Activated CD4-positive, alpha-beta T cell treated with anti-CD3 and anti-CD28 coated beads, Interleukin-2, amount 10 ng/mL, durations not matched to agents 7 days and 5 days (primary cell): ENCODE data around the gene THUMPD2. TPM values are rescaled to one million over a fixed set of nuclear protein-coding genes. Genes with fewer than 3 reads are reported as not detected.
"Not testable (repeated sequence)": the region's sequence is repeated elsewhere in the genome, so short reads cannot be mapped to it uniquely, and the experiment has no call there.

Source experiments
- CTCF ChIA-PET: fragments of 350-600 bp; sonication (Branson Sonifier 250); formaldehyde crosslinking; loops from one replicate; lab custom pipeline; 2021; ENCODE audit warnings: antibody characterized with exemption; lab: Charles Lee
- POLR2A ChIA-PET: fragments of 350-600 bp; sonication (Branson Sonifier 250); formaldehyde crosslinking; loops from one replicate; lab custom pipeline; 2021; ENCODE audit warnings: antibody characterized with exemption; lab: Charles Lee
- DNase-seq: peaks from one replicate; pipeline ENCODE4 v3.0.0-alpha.2; 2020
- H3K27ac Mint-ChIP-seq: one replicate; pipeline ENCODE4 v1.8.0; 2021; ENCODE audit warnings: mild to moderate bottlenecking, moderate library complexity, mixed read lengths
- H3K27me3 Mint-ChIP-seq: one replicate; pipeline ENCODE4 v1.8.0; 2021; ENCODE audit warnings: mixed read lengths
- H3K36me3 Mint-ChIP-seq: one replicate; pipeline ENCODE4 v1.8.0; 2021; ENCODE audit warnings: low read depth, mixed read lengths
- H3K4me1 Mint-ChIP-seq: one replicate; pipeline ENCODE4 v1.8.0; 2021; ENCODE audit warnings: mixed read lengths
- H3K4me3 Mint-ChIP-seq: one replicate; pipeline ENCODE4 v1.8.0; 2021; ENCODE audit warnings: mild to moderate bottlenecking, moderate library complexity, mixed read lengths
- H3K9me3 Mint-ChIP-seq: one replicate; pipeline ENCODE4 v1.8.0; 2021; ENCODE audit warnings: mixed read lengths
- total RNA-seq, 2 experiments: library from RNA; stranded (reverse); gene quantifications; one replicate each; pipeline ENCODE4 v1.2.3, GENCODE V29; 2021

THUMPD2 gene
- 10 to 100 TPM; 11.5 to 12.9 TPM for total RNA-seq

DNA sequence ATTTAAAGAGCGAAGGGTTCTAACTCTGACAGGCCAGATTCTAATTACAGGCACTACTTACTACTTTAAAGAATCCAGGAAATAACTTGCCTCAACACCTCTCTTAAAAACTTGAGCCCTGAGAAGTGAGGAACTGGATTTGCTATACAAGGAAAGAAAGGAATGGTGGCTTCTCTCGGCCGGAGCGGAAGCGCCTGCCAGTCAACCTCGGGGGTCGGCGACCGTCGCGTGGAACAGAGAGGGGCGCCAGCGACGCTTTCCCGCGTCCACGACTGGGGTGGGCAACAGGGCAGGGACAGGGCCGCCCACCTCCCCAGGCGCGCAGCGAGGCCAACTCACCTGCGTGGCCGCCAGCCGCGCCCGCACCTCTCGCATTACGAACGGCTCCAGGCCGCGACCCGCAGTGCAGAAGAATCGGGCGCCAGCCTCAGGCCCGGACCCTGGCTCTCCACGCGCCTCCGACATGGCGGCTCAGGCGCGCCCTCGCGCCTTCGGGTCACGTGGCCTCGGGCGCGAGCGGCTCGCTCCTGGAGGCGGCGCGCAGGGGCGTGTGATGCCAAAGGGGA is at the start of gene THUMPD2:
Gene THUMPD2 (minus strand): TSS at position 484 of the 566 bp plus-strand sequence. CDS start 19 bp downstream, at position 465.
- Mint-ChIP-seq H3K27ac (peak within 1 kb of the TSS; percentile 90), H3K27me3 (no peaks in the 10 kb centered on the region), H3K9me3 (no peaks in the 10 kb centered on the region), H3K4me3 (peak within 1 kb of the TSS; percentile 88), H3K4me1 (peaks cover 54% of the 10 kb centered on the region), H3K36me3 (peaks cover 20% of the 10 kb centered on the region)
- DNase-seq = peak; percentile 72
- ChIA-PET CTCF (no interaction called here), POLR2A (no interaction called here)

- ChIA-PET POLR2A (no interaction called here), CTCF (no interaction called here)
- H3K36me3 Mint-ChIP-seq = no peaks in the 10 kb centered on the region
- H3K9me3 Mint-ChIP-seq = no peaks in the 10 kb centered on the region
- H3K4me3 Mint-ChIP-seq = no peak overlapping the region
- no peak for DNase-seq
- H3K27me3 Mint-ChIP-seq = no peaks in the 10 kb centered on the region
- H3K4me1 Mint-ChIP-seq = no peaks in the 10 kb centered on the region
- no peak overlapping the region for H3K27ac Mint-ChIP-seq
These were observed 42.8 kb upstream of the THUMPD2 start for GRCh38 chr2:39821871-39822270.

- Mint-ChIP-seq H3K9me3 (no peaks in the 10 kb centered on the region), H3K4me1 (no peaks in the 10 kb centered on the region), H3K36me3 (no peaks in the 10 kb centered on the region), H3K27me3 (peaks cover 2% of the 10 kb centered on the region), H3K27ac (no peak overlapping the region), H3K4me3 (no peak overlapping the region)
- ChIA-PET CTCF (no interaction called here), POLR2A (no interaction called here)
- no peak for DNase-seq
These were observed 37.8 kb upstream of the THUMPD2 start for GRCh38 chr2:39816845-39817244.

GRCh38 chr2:39816428-39816827 is 37.4 kb upstream of the THUMPD2 start:
- POLR2A ChIA-PET = no interaction called here
- Mint-ChIP-seq H3K27ac (no peak overlapping the region), H3K4me1 (no peaks in the 10 kb centered on the region), H3K4me3 (no peak overlapping the region), H3K36me3 (no peaks in the 10 kb centered on the region), H3K9me3 (no peaks in the 10 kb centered on the region), H3K27me3 (peaks cover 2% of the 10 kb centered on the region)
- CTCF ChIA-PET = interaction anchor here (0.6 kb wide), 1 partner anchor 823 kb away, joined by 3 read pairs; no protein-coding TSS in a partner anchor
- no peak for DNase-seq

GRCh38 chr2:39805936-39806608 is 27.0 kb upstream of the THUMPD2 start:
- Mint-ChIP-seq H3K27ac (no peak overlapping the region), H3K4me1 (no peaks in the 10 kb centered on the region), H3K4me3 (no peak overlapping the region), H3K27me3 (peaks cover 10% of the 10 kb centered on the region), H3K36me3 (no peaks in the 10 kb centered on the region), H3K9me3 (peaks cover 16% of the 10 kb centered on the region)
- ChIA-PET CTCF (no interaction called here), POLR2A (no interaction called here)
- DNase-seq = no peak

DNA sequence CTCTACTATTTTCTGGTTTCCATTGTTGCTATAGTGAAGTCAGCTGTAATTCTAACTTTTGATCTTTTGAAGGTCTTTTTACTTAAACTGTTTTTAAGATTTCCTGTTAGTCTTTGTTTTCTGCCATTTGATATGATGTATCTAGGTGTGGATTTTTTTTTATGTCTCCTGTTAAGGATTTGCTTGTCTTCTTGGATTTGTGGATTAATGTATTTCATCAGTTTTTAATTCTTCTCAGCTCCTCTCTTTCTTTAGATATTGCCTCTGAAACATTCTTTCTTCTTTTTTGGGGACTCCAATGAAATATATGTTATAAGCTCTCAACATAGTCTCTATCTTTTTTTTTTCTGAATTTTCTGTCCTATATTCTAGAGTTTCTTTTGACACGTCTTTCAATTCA is 24.8 kb upstream of the THUMPD2 start:
- Mint-ChIP-seq H3K27ac (no peak overlapping the region), H3K4me3 (no peak overlapping the region), H3K36me3 (no peaks in the 10 kb centered on the region), H3K4me1 (no peaks in the 10 kb centered on the region), H3K27me3 (peaks cover 11% of the 10 kb centered on the region), H3K9me3 (peaks cover 14% of the 10 kb centered on the region)
- no peak for DNase-seq
- CTCF ChIA-PET = no interaction called here
- POLR2A ChIA-PET = no interaction called here

DNA sequence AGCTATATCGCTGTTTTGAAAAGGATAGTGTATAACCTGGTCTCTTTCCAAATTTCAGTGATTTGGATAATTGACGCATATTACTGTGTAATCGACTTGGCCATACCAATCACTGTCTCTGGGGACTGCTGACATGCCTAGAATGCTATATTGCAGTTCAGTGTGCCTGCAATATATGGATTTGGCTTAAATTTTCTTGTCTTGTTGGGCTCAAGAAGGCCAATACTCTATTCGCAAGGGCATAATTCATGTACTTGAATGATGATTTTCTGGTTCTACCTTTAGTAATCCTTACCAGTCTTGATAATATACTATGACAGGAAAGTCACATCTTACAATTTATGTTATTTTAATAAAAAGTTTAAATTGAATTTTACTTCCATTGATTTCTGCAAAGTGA is 21.7 kb upstream of the THUMPD2 start:
- CTCF ChIA-PET = no interaction called here
- POLR2A ChIA-PET = no interaction called here
- no peaks in the 10 kb centered on the region for H3K36me3 Mint-ChIP-seq

GRCh38 chr2:39796134-39796533 is 17.1 kb upstream of the THUMPD2 start:
- no peaks in the 10 kb centered on the region for H3K36me3 Mint-ChIP-seq
- no peak for DNase-seq
- ChIA-PET POLR2A (no interaction called here), CTCF (no interaction called here)
- peaks cover 8% of the 10 kb centered on the region for H3K9me3 Mint-ChIP-seq
- H3K27ac Mint-ChIP-seq = no peak overlapping the region
- H3K4me3 Mint-ChIP-seq = no peak overlapping the region
- no peaks in the 10 kb centered on the region for H3K4me1 Mint-ChIP-seq
- peaks cover 5% of the 10 kb centered on the region for H3K27me3 Mint-ChIP-seq

More for the DNA sequence above, 21.7 kb upstream of the THUMPD2 start:
- H3K9me3 Mint-ChIP-seq = peaks cover 11% of the 10 kb centered on the region
- no peak for DNase-seq
- peaks cover 11% of the 10 kb centered on the region for H3K27me3 Mint-ChIP-seq
- H3K4me1 Mint-ChIP-seq = no peaks in the 10 kb centered on the region
- H3K4me3 Mint-ChIP-seq = no peak overlapping the region
- H3K27ac Mint-ChIP-seq = no peak overlapping the region

DNA sequence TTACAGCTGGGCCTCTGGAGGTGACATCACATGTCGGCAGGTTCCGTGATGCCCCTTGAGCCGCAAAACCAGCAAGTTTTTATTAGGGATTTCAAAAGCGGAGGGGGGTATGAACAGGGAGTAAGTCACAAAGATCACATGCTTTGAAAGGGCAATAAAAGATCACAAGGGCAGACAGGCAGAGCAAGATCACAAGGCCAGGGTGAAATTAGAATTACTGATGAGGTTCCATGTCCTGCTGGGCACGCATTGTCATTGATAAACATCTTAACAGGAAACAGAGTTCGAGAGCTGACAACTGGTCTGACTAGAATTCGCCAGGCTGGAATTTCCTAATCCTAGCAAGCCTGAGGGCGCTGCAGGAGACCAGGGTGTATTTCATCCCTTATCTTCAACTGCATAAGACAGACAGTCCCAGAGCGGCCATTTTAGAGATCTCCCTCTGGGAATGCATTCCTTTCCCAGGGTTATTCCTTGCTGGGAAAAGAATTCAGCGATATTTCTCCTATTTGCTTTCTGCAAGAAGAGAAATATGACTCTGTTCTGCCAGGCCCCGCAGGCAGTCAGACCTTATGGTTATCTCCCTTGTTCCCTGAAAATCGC is 11.3 kb upstream of the THUMPD2 start:
- H3K27ac Mint-ChIP-seq, H3K27me3 Mint-ChIP-seq, H3K4me1 Mint-ChIP-seq, DNase-seq, H3K4me3 Mint-ChIP-seq, POLR2A ChIA-PET, H3K36me3 Mint-ChIP-seq: not testable (repeated sequence)
- CTCF ChIA-PET = interaction anchor here (0.7 kb wide), 1 partner anchor 138 kb away, joined by 3 read pairs; no protein-coding TSS in a partner anchor
- H3K9me3 Mint-ChIP-seq = peaks cover 19% of the 10 kb centered on the region

GRCh38 chr2:39787950-39788349 is 8.9 kb upstream of the THUMPD2 start:
- CTCF ChIA-PET = no interaction called here

DNA sequence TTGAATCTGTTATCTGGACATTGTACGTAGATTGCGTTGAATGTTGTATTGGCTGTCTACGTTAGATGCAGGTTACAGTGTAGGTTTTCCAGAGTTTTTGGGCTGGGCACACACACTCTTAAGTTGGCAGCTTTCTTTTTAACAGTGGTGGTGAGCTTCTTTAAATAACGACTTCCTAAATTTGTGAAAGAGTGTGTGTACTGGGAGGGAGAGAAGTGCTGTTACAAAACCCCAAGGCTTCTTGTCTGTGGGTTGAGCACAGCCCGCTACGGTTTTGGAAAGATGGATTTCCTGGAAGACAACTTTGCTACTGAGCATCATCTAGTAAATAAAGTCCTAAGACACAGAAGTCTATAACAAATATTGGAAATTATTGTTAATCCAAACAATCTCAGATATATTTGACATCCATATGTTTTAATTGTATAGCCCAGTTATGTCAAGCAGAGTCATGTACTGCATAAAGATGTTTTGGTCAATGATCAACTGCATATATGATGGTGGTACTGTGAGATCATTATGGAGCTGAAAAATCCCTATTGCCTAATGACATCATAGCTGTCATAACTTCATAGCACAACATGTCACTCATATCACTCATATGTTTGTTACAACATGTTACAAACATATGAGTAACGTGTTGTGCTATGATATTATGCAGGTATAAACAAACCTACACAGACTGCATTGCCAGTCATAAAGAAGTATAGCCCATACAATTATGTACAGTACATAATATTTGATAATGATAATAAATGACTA is 7.9 kb upstream of the THUMPD2 start:
- H3K4me3 Mint-ChIP-seq = no peak overlapping the region
- peaks cover 8% of the 10 kb centered on the region for H3K27me3 Mint-ChIP-seq
- no peaks in the 10 kb centered on the region for H3K36me3 Mint-ChIP-seq
- ChIA-PET CTCF (no interaction called here), POLR2A (no interaction called here)
- DNase-seq = no peak
- peaks cover 3% of the 10 kb centered on the region for H3K4me1 Mint-ChIP-seq
- H3K9me3 Mint-ChIP-seq = peaks cover 18% of the 10 kb centered on the region
- no peak overlapping the region for H3K27ac Mint-ChIP-seq

More at GRCh38 chr2:39787950-39788349, 8.9 kb upstream of the THUMPD2 start:
- Mint-ChIP-seq H3K27me3 (peaks cover 8% of the 10 kb centered on the region), H3K9me3 (peaks cover 19% of the 10 kb centered on the region), H3K4me1 (no peaks in the 10 kb centered on the region), H3K27ac (no peak overlapping the region), H3K4me3 (no peak overlapping the region), H3K36me3 (no peaks in the 10 kb centered on the region)
- DNase-seq = no peak
- POLR2A ChIA-PET = no interaction called here

DNA sequence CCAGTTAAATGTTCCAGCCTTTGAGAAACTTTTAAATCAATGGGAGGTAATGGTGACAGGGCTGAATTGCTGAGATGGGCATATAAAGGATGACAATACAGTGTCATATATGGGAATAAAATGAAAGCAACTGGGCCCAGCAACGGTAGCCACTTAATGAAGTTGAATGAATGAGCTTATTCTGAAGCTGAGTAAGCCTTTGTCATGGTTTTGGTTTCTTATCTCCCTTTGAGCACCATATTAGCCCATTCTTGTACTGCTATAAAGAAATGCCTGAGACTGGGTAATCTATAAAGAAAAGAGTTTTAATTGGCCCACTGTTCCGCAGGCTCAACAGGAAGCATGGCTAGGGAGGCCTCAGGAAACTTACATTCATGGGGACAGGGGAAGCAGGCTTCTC is 3.5 kb upstream of the THUMPD2 start:
- H3K4me1 Mint-ChIP-seq = peaks cover 33% of the 10 kb centered on the region
- no peak for DNase-seq
- CTCF ChIA-PET = no interaction called here
- POLR2A ChIA-PET = no interaction called here
- no peak overlapping the region for H3K27ac Mint-ChIP-seq
- peaks cover 6% of the 10 kb centered on the region for H3K36me3 Mint-ChIP-seq
- no peak overlapping the region for H3K4me3 Mint-ChIP-seq
- peaks cover 8% of the 10 kb centered on the region for H3K27me3 Mint-ChIP-seq
- H3K9me3 Mint-ChIP-seq = no peaks in the 10 kb centered on the region

DNA sequence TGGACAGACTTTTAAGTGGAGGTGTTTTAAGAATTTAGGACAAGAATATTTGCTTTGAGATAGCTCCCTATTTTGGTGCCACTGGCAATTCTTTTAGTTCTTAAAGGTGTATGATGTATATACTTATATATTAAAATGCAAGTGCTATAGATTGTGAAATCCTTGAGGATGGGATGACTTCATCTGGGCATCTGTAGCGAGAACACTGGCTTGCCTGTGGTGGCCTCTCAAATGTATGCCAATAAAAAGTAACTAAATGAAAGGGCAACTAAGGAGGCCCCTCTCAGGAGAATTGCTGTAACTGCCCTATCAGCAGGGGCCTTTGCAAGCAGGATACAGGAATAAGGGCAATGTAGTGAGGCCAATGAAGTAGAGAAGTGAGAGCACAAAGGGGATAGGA is 2.6 kb upstream of the THUMPD2 start:
- CTCF ChIA-PET = no interaction called here
- no peak overlapping the region for H3K4me3 Mint-ChIP-seq

More for the DNA sequence above, 2.6 kb upstream of the THUMPD2 start:
- Mint-ChIP-seq H3K4me1 (peaks cover 42% of the 10 kb centered on the region), H3K9me3 (no peaks in the 10 kb centered on the region), H3K27me3 (peaks cover 8% of the 10 kb centered on the region), H3K36me3 (peaks cover 10% of the 10 kb centered on the region), H3K27ac (no peak overlapping the region)
- POLR2A ChIA-PET = no interaction called here
- DNase-seq = no peak
